Activated T-helper 9 cell treated with anti-CD3 and anti-CD28 coated beads, Interleukin-2, amount 50 U/mL, for 16 hours (primary cell): ENCODE data around the gene STRAP.
"Not testable (repeated sequence)": the region's sequence is repeated elsewhere in the genome, so short reads cannot be mapped to it uniquely, and the experiment has no call there.

Experiments
- DNase-seq: peaks from one replicate; pipeline ENCODE4 v3.0.0-alpha.2; 2020; ENCODE audit warnings: low read depth

STRAP gene

GRCh38 chr12:15868186-15868585, 14.0 kb upstream of the STRAP start:
- DNase-seq: no peak

DNA sequence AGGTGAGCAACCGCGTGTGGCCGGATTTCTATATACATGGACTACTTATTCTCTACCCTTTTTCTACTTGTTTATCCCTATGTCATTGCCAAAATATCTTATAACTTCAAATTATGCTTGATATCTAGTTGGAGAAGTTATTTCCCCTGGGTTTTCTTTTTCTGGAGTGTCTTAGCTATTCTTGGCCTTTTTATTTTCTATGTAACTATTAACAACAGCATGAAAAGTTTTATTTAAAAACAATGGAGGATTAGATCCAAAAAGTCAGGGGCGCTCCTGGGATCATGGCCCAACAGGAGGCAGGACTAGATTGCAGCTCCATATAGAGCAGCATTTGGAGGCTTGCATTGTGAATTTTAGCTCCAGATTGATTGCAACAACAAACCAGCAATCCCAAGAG, 8.6 kb upstream of the STRAP start:
- no peak for DNase-seq

DNA sequence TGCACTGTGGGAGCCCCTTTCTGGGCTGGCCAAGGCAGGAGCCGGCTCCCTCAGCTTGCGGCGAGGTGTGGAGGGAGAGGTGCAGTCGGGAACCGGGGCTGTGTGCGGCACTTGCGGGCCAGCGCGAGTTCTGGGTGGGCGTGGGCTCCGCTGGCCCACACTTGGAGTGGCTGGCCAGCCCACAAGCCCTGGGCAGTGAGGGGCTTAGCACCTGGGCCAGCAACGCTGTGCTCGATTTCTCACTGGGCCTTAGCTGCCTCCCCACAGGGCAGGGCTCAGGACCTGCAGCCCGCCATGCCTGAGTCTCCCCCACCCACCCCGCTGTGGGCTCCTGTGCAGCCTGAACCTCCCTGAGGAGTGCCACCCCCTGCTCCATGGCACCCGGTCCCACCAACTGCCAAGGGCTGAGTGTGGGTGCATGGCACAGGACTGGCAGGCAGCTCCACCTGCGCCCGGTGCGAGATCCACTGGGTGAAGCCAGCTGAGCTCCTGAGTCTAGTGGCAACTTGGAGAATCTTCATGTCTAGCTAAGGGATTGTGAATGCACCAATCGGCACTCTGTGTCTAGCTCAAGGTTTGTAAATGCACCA, 7.5 kb upstream of the STRAP start:
- not testable (repeated sequence) for DNase-seq

DNA sequence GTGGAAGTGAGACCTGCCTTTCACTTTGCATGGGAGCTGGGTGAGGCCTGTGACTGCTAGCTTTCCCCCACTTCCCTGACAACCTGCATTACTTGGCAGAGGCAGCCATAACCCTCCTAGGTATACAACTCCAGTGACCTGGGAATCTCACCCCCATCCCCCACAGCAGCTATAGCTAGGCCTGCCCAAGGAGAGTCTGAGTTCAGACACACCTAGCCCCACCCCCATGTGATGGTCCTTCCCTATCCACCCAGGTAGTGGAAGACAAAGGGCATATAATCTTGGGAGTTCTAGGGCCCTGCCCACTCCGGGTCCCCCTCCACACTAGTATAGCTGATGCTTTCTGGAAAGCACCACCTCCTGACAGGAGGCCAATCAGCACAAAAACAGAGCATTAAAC, 6.3 kb upstream of the STRAP start:
- DNase-seq: no peak

GRCh38 chr12:15879413-15879812, 2.8 kb upstream of the STRAP start:
- DNase-seq: no peak

DNA sequence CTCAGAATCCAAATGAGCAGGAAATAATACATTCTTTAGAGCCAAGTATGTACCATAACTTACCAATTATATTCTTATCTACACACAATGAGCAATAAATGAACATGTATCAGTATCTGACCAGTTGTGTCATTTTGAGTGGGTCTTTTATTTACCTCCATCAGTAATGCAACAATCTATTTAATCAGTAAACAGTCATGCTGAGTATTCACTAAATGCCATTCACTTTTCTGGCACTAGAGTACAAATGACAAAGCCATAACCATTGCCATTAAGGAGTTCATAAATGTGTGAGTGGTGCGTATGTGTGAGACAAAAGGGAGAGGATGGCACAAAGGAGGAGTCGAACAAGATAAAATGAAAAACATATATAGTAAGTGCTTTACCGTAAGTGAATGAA, 1.5 kb upstream of the STRAP start:
- no peak for DNase-seq

GRCh38 chr12:15883536-15883935, 1.3 kb downstream of the STRAP start:
- DNase-seq: no peak

- DNase-seq: no peak
Measured at GRCh38 chr12:15886372-15887042, 4.3 kb downstream of the STRAP start.

DNA sequence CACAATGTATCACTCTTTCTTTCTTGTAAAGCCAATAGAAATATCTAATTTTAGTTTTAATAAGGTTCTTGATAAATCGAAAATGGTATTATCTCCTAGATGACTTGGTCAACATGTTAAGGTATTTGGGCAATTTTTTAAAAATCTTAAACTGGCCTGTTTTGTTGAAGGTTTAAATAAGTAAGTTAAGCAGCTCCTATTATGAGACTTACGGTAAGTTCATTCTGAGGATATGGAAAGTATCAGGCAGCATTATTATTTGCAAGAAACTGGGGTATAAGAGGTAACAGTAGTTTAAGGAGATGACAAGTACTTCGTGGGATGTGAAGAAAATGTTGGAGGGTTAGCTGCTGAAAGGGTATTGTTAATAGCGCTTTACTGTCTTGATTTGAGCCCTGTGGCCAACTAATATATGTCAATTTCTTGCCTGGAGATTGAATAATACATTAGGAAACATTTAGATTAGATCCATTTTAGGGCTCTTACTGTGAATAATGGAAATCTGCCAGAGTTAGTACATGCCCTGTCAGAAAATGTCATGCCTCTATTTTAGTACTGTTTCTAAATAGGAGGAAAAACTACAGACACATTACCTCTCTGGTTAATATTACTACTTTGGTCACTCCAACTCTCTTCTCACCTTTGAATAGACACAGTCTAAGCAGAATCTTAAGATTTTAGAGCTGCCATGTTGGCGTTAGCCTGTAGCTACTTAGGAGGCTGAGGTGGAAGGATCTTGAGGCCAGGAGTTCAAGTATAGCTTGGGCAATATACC, 5.0 kb downstream of the STRAP start:
- DNase-seq: no peak

DNA sequence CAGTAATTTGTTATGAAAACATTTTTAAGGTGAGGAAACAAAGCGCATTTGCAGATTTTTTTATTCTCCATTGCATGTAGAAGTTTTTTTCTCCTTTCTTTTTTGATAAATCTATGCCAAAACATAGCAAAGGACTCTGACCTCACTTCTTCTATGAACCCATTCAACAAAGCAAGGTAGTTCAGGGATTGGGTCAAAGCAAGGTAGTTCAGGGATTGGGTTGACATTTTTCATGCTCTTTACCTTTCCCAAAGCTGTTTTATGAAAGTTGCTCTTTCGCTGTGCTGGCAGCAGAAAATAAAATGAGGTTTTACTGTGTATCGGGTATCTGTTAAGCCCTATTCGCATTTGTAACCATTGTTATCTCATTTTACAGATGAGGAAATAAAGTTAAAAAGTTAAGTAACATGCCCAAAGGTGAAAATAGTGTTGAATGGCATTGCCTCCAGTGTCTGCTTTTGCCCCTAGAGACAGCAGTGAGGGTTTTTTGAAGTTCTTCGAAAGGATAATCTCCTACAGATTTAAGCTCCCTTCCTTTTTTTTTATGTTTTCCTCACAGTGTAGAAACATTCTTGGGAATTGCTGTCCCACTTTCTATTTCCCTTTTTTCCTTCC, 10.6 kb downstream of the STRAP start:
- DNase-seq: no peak

- no peak for DNase-seq
Measured at GRCh38 chr12:15893260-15893659, 11.1 kb downstream of the STRAP start.

GRCh38 chr12:15896867-15897266, 14.7 kb downstream of the STRAP start:
- DNase-seq: no peak

- no peak for DNase-seq
Measured at GRCh38 chr12:15897433-15897832, 15.2 kb downstream of the STRAP start.

GRCh38 chr12:15899282-15899870, 17.2 kb downstream of the STRAP start:
- DNase-seq: no peak

DNA sequence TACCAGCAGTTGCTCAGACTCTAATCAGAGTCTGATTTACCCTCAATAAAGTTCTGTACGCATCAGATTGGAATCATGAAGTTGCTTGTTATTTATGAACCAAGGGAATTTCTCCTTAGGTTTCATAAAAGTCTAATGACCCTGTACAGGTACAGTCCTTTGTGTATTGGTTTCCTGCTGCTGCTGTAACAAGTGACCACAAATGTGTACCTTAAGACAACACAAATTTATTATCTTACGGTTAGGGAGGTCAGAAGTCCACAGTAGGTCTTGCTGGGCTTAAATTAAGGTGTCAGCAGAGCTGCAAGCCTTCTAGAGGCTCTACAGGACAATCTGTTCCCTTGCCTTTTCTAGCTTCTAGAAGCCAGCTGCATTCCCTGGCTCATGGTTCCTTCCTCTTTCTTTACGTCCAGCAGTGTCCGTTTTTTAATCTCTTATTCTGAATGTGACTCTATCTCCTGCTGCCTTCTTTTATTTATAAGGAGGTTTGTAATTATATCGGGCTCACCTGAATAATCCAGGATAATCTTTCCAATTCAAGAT, 22.3 kb downstream of the STRAP start:
- DNase-seq: no peak

- DNase-seq: no peak
Measured at GRCh38 chr12:15910468-15910863, 28.3 kb downstream of the STRAP start.

GRCh38 chr12:15910864-15911721, 28.9 kb downstream of the STRAP start, which contains the start of gene DERA:
TSS of gene DERA (plus strand) at chr12:15911332. CDS start at chr12:15911384, 52 bp downstream.
- DNase-seq: peak; percentile 42

DNA sequence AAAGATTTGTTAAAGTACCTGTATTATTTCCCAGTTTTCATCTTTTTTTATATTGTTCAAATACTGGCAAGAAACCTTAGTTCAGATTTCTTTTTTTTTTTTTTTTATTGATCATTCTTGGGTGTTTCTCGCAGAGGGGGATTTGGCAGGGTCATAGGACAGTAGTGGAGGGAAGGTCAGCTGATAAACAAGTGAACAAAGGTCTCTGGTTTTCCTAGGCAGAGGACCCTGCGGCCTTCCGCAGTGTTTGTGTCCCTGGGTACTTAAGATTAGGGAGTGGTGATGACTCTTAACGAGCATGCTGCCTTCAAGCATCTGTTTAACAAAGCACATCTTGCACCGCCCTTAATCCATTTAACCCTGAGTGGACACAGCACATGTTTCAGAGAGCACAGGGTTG, 29.7 kb downstream of the STRAP start:
- not testable (repeated sequence) for DNase-seq

- DNase-seq: not testable (repeated sequence)
Measured at GRCh38 chr12:15914131-15914530, 31.9 kb downstream of the STRAP start.

DNA sequence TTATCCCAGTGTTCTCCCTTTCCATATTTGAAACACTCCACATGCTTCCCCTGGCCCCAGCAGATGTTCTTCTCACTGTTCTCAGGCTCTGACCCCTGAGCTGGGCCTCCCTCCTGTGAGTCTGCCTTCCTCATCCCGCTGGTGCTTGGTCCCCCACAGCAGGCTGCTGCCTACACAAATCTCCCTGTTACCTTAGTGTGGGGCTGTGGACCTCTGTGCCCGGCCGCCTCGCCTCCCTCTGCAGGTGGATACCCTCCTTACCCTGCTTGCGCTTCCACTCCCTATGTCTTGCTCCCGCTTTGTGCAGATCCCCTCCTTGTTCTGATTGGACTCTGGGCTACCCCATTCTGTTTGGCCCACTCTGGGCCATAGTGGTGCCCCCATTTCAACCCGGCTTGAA, 35.9 kb downstream of the STRAP start:
- DNase-seq: no peak

- no peak for DNase-seq
Measured at GRCh38 chr12:15919418-15919817, 37.2 kb downstream of the STRAP start.
